ENCODE data around the gene ABHD15.

DNA sequence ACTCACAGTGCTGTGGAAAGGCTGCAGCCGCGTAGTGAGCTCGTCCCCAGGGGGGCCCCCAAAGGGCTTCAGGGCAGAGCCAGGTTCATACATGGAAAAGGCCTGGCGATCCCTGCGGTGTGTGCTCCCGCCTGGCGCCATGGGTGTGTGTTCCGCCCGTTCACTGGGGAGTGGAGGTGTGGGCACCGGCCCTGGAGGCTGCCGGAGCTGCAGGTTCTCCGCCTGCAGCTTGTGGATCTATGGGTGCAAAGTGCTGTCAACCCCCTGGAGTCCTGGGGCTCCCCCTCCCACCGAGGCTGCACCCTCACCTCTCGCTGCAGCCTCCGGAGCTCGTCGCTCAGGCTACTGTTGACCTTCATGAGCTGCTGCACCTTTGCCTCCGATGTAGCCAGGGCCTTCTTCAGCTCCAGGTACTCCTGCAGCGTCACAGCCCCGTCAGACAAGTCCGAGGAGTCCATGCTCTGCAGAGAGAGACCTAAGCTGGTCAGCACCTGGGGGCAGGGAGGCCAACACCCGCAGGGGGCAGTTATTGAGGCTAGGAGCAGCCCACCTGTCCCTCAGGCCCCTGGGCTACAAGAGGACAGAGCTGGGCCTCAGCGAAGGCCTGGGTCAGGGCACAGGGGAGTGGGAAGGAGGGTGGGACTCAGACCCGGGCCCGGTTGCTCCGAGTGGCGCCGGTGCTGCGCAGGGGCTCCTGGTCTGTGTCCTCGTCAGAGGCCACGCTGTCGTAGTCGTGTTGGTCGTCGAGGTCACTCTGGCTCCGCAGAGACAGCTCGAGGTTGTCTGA, 9.6 kb upstream of the ABHD15 start:
- TF ChIP-seq GATA2 (IDR thresholded peaks at IDR 0.05; ENCODE audit: low read depth, low read length) (no peak), GATA3 (IDR thresholded peaks at IDR 0.05; ENCODE audit: low read depth, low read length) (no peak)
